Neuronal stem cell (in vitro differentiated cells): ENCODE measurements around the gene HTR2B.
"Not testable (repeated sequence)": the region's sequence is repeated elsewhere in the genome, so short reads cannot be mapped to it uniquely, and the experiment has no call there.

Source experiments
- DNase-seq: peaks from one replicate; pipeline ENCODE4 v3.0.0-alpha.2; 2013; ENCODE audit warnings: low spot score
- H2AFZ ChIP-seq: one replicate; pipeline ENCODE4 v1.6.1; 2013; ENCODE audit warnings: mild to moderate bottlenecking, low read length, inconsistent platforms
- H2AK5ac ChIP-seq: 2 replicates; pipeline ENCODE4 v1.6.1; 2013; ENCODE audit warnings: low read depth, mild to moderate bottlenecking, inconsistent platforms, low read length, moderate library complexity, mixed read lengths
- H2BK120ac ChIP-seq: 2 replicates; pipeline ENCODE4 v1.6.1; 2013; ENCODE audit warnings: low read depth, mild to moderate bottlenecking, inconsistent platforms, low read length, moderate library complexity, mixed read lengths
- H2BK12ac ChIP-seq: one replicate; pipeline ENCODE4 v1.6.1; 2013; ENCODE audit warnings: low read length, inconsistent platforms
- H2BK15ac ChIP-seq: 2 replicates; pipeline ENCODE4 v1.6.1; 2013; ENCODE audit warnings: mild to moderate bottlenecking, low read length, inconsistent platforms, mixed read lengths
- H2BK5ac ChIP-seq: one replicate; pipeline ENCODE4 v1.6.1; 2013; ENCODE audit warnings: inconsistent platforms, mild to moderate bottlenecking, low read length, moderate library complexity
- H3K14ac ChIP-seq: one replicate; pipeline ENCODE4 v1.6.1; 2013; ENCODE audit warnings: low read length, inconsistent platforms
- H3K18ac ChIP-seq: 2 replicates; pipeline ENCODE4 v1.6.1; 2013; ENCODE audit warnings: low read length, inconsistent platforms
- H3K23ac ChIP-seq: 2 replicates; pipeline ENCODE4 v1.6.1; 2013; ENCODE audit warnings: low read depth, mild to moderate bottlenecking, mixed read lengths, low read length, inconsistent platforms; ENCODE audit not compliant: poor library complexity
- H3K27ac ChIP-seq: replicated peaks from 3 replicates; pipeline ENCODE4 v1.5.1; 2013; ENCODE audit warnings: low read length, inconsistent platforms
- H3K27me3 ChIP-seq, 3 experiments: 2 replicates each; pipeline ENCODE4 v1.6.1; 2013; ENCODE audit warnings: low read length in 3 of 3, mild to moderate bottlenecking in 2 of 3, inconsistent platforms in 1 of 3, low read depth in 1 of 3, mixed read lengths in 1 of 3, moderate library complexity in 1 of 3; ENCODE audit not compliant: control insufficient read depth in 3 of 3, insufficient read depth in 3 of 3
- H3K36me3 ChIP-seq, 2 donors: replicated peaks in 1 of 2; 2 replicates each; pipeline ENCODE4 v1.6.1; 2013; ENCODE audit warnings: low read length in 2 of 2; ENCODE audit not compliant: control insufficient read depth in 2 of 2, insufficient read depth in 2 of 2
- H3K4ac ChIP-seq: 2 replicates; pipeline ENCODE4 v1.6.1; 2013; ENCODE audit warnings: inconsistent platforms, mild to moderate bottlenecking, low read length, moderate library complexity
- H3K4me1 ChIP-seq, 2 donors: 1 replicate in 1 of 2; 2 replicates in 1 of 2; pipeline ENCODE4 v1.6.1; 2013; ENCODE audit warnings: low read length in 2 of 2, low read depth in 1 of 2; ENCODE audit not compliant: control insufficient read depth in 2 of 2, insufficient read depth in 1 of 2
- H3K4me2 ChIP-seq: one replicate; pipeline ENCODE4 v1.6.1; 2013; ENCODE audit warnings: mild to moderate bottlenecking, low read length, inconsistent platforms; ENCODE audit not compliant: insufficient read depth, poor library complexity, severe bottlenecking
- H3K4me3 ChIP-seq, 2 donors: 2 replicates each; pipeline ENCODE4 v1.5.1; 2013; ENCODE audit warnings: low read length in 2 of 2, mild to moderate bottlenecking in 2 of 2, inconsistent platforms in 1 of 2, moderate library complexity in 1 of 2
- H3K79me1 ChIP-seq: one replicate; pipeline ENCODE4 v1.6.1; 2013; ENCODE audit warnings: low read depth, mild to moderate bottlenecking, inconsistent platforms, low read length, moderate library complexity
- H3K9ac ChIP-seq: one replicate; pipeline ENCODE4 v1.6.1; 2013; ENCODE audit warnings: mild to moderate bottlenecking, low read depth, low read length, inconsistent platforms; ENCODE audit not compliant: poor library complexity
- H3K9me3 ChIP-seq, 2 donors: replicated peaks in 1 of 2; 2 replicates each; pipeline versions ENCODE3 to v1.6.1; 2013; ENCODE audit warnings: low read length in 2 of 2, mild to moderate bottlenecking in 2 of 2, inconsistent platforms in 1 of 2, low read depth in 1 of 2, mixed read lengths in 1 of 2, moderate library complexity in 1 of 2; ENCODE audit not compliant: control insufficient read depth in 2 of 2, insufficient read depth in 1 of 2
- H4K8ac ChIP-seq: one replicate; pipeline ENCODE4 v1.6.1; 2013; ENCODE audit warnings: low read depth, mild to moderate bottlenecking, inconsistent platforms, low read length, moderate library complexity
- H4K91ac ChIP-seq: one replicate; pipeline ENCODE4 v1.6.1; 2013; ENCODE audit warnings: low read length, low read depth, mild to moderate bottlenecking, inconsistent platforms; ENCODE audit not compliant: poor library complexity
- WGBS, 2 donors: extraction: QIAGEN DNeasy Blood & Tissue Kit; methylation state at CpG; one replicate each; pipeline ENCODE4 v1.1.7; 2013; ENCODE audit warnings: missing lambda C conversion rate in 2 of 2, mixed read lengths in 1 of 2; ENCODE audit not compliant: insufficient read length in 2 of 2, insufficient replicate concordance in 1 of 2; ENCODE audit errors: extremely low coverage in 2 of 2; 5-methylcytosine and 5-hydroxymethylcytosine counted together

HTR2B gene

GRCh38 chr2:231140808-231141207, 16.0 kb upstream of the HTR2B start:
- not testable (repeated sequence) for H3K23ac ChIP-seq, H2BK12ac ChIP-seq
- no CpG with 5 or more reads among the region's 8 CpGs for WGBS, 2 donors

DNA sequence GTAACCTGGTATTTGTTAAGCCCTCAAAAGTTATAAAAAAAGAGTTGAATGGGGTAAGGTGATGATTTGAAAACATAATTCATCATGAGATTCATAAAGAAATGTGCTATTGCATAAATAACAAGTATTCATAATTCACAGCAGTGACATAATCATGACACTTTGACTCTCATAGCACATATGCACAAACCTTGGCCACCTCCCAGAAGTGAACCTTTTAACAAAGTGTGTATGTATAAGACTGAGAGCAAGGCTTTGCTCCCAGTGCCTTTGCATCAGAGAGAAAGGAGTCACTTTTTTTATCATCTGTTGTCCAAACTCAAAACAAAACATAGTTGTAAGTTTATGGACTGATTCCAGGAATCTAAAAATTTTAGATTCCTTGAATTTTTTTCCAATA, 15.0 kb upstream of the HTR2B start:
- Histone ChIP-seq H3K79me1 (no peaks in the 10 kb centered on the region), H3K9ac (no peak overlapping the region), H3K14ac (no peak overlapping the region), H4K8ac (no peak overlapping the region), H2AFZ (no peak overlapping the region), H2AK5ac (no peak overlapping the region), H3K36me3 (peaks cover 3 to 44% of the 10 kb centered on the region in 2 donors), H2BK12ac (no peak overlapping the region), H3K9me3 (no peaks in the 10 kb centered on the region), H2BK15ac (no peak overlapping the region), H3K27ac (no peak overlapping the region), H4K91ac (no peak overlapping the region), H3K23ac (no peak overlapping the region), H3K4me1 (no peaks in the 10 kb centered on the region), H3K4me2 (no peak overlapping the region), H3K27me3 (no peaks in the 10 kb centered on the region), H3K4me3 (no peak overlapping the region), H2BK5ac (no peak overlapping the region), H2BK120ac (no peak overlapping the region), H3K18ac (no peak overlapping the region), H3K4ac (no peak overlapping the region)
- DNase-seq, result no peak

More at GRCh38 chr2:231140808-231141207, 16.0 kb upstream of the HTR2B start:
- H3K36me3 ChIP-seq, result peaks cover 3 to 49% of the 10 kb centered on the region in 2 donors
- H3K9me3 ChIP-seq, H2BK5ac ChIP-seq, H2AK5ac ChIP-seq, H3K4ac ChIP-seq, H2AFZ ChIP-seq, H4K91ac ChIP-seq, H3K9ac ChIP-seq, H3K4me3 ChIP-seq, H3K79me1 ChIP-seq, DNase-seq, H3K4me2 ChIP-seq, H2BK120ac ChIP-seq, H4K8ac ChIP-seq, H2BK15ac ChIP-seq, H3K27ac ChIP-seq, H3K18ac ChIP-seq, H3K27me3 ChIP-seq, H3K4me1 ChIP-seq, H3K14ac ChIP-seq: not testable (repeated sequence)

DNA sequence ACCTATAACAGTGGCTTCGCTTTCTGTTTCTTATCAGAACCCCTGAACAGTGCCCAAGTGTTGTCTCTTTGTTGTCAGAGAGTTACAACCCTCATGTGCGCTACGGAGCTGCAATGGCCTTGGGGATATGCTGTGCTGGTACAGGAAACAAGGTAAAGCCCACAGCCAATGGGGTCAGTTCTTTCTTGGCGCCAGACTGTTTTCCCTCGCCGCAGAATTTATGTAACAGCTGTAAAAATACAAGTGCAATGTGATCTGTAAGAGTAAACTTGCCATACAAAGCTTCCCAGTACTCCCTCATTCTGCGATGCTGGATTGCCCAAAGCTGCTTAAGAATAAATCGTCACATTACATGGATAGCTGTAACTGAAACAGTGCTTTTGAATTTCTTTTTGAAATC, 13.9 kb upstream of the HTR2B start:
- Histone ChIP-seq H2BK15ac (no peak overlapping the region), H2BK12ac (no peak overlapping the region), H3K9me3 (no peaks in the 10 kb centered on the region), H4K8ac (no peak overlapping the region), H3K4ac (no peak overlapping the region), H2BK120ac (no peak overlapping the region), H2AFZ (no peak overlapping the region), H2AK5ac (no peak overlapping the region), H4K91ac (no peak overlapping the region), H3K27ac (no peak overlapping the region), H3K18ac (no peak overlapping the region), H3K14ac (no peak overlapping the region), H2BK5ac (no peak overlapping the region), H3K4me2 (no peak overlapping the region), H3K23ac (no peak overlapping the region), H3K9ac (no peak overlapping the region), H3K27me3 (no peaks in the 10 kb centered on the region), H3K4me3 (no peak overlapping the region), H3K36me3 (peaks cover 3 to 34% of the 10 kb centered on the region in 2 donors), H3K79me1 (no peaks in the 10 kb centered on the region), H3K4me1 (no peaks in the 10 kb centered on the region)
- WGBS, 2 donors, result no CpG with 5 or more reads among the region's 8 CpGs
- DNase-seq, result no peak

DNA sequence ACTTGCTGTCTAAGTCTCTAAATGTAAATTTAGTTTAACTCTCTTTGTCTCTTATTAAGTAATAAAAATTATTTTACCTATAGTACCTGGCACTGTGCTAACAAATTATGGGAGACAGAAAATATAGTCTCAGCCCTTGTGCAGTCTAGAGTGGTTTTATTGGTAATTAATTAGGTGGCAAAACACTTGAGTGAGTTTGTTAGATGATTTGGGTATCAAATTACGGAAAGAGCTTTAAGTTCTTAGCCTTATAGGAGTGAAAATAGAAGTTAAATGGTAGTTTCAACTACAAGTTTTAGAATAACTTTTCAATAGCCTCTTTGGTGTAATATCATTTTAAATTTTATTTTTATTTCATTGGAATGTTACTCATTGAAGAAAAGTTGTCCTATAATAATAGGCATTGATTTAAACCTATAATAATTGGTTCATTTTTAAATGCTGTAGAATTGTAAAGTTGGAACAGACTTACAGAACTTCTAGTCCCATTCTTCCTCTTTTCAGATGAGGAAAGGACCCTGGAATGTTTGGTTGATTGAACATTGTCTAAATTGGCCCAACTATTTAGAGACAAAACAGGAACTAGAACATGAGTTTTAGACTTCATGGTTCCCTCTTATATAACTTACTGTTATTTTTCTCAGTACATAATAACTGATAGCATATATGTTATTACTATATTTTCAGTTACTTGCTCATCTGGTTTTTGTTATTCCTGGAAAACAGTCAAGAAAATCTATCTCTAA, 10.2 kb upstream of the HTR2B start:
- no peak overlapping the region for H4K91ac ChIP-seq
- H3K9ac ChIP-seq, result no peak overlapping the region
- 100% methylated on average over 1 of the region's 1 CpG; no CpG with 5 or more reads in 1 of the 2 donors for WGBS, 2 donors
- no peak for DNase-seq
- no peak overlapping the region for H2BK5ac ChIP-seq
- H3K27me3 ChIP-seq, result no peaks in the 10 kb centered on the region
- no peak overlapping the region for H3K14ac ChIP-seq
- no peak overlapping the region for H3K27ac ChIP-seq
- no peak overlapping the region for H2AFZ ChIP-seq
- no peak overlapping the region for H3K23ac ChIP-seq
- H3K36me3 ChIP-seq, result peaks cover 3 to 30% of the 10 kb centered on the region in 2 donors
- H3K9me3 ChIP-seq, result no peaks in the 10 kb centered on the region
- no peak overlapping the region for H2BK120ac ChIP-seq
- H2BK12ac ChIP-seq, result no peak overlapping the region
- H3K4me3 ChIP-seq, result no peak overlapping the region
- H2BK15ac ChIP-seq, result no peak overlapping the region
- no peak overlapping the region for H3K4ac ChIP-seq
- H3K79me1 ChIP-seq, result no peaks in the 10 kb centered on the region
- no peaks in the 10 kb centered on the region for H3K4me1 ChIP-seq
- no peak overlapping the region for H4K8ac ChIP-seq
- no peak overlapping the region for H3K18ac ChIP-seq
- H2AK5ac ChIP-seq, result no peak overlapping the region
- H3K4me2 ChIP-seq, result no peak overlapping the region
